Gastrocnemius medialis (tissue), 4 donors: ENCODE data around the gene SLIT2. TPM values are rescaled to one million over a fixed set of nuclear protein-coding genes. Genes with fewer than 3 reads are reported as not detected.

Experiments used
- ATAC-seq, 2 donors: fragments of 150-250 bp; one replicate each; pipeline ENCODE4 v1.9.1; 2016
- DNase-seq, 2 donors: peaks; one replicate each; pipeline ENCODE4 v3.0.0-alpha.2; 2019
- H3K27ac ChIP-seq, 4 donors: fragments of 200-600 bp; sonication (generic); 1 replicate in 1 of 4; 2 replicates in 3 of 4; pipeline ENCODE4 v1.5.1; 2016 to 2018; ENCODE audit warnings: mild to moderate bottlenecking in 2 of 4, moderate library complexity in 1 of 4
- H3K27me3 ChIP-seq, 3 donors: fragments of 200-600 bp; sonication (generic) in 2 of 3; 1 replicate in 1 of 3; 2 replicates in 2 of 3; pipeline versions ENCODE4 v1.5.1 to v1.6.0; 2016 to 2019; ENCODE audit warnings: mild to moderate bottlenecking in 1 of 3, moderate library complexity in 1 of 3
- H3K36me3 ChIP-seq, 2 donors: fragments of 200-600 bp; sonication (generic) in 1 of 2; one replicate each; pipeline ENCODE4 v1.5.1; 2017 to 2018
- H3K4me1 ChIP-seq, 2 donors: fragments of 200-600 bp; sonication (generic) in 1 of 2; one replicate each; pipeline ENCODE4 v1.5.1; 2016 to 2017; ENCODE audit warnings: mild to moderate bottlenecking in 2 of 2
- H3K4me3 ChIP-seq, 4 donors: fragments of 200-600 bp; sonication (generic) in 3 of 4; 1 replicate in 1 of 4; 2 replicates in 3 of 4; pipeline ENCODE4 v1.5.1; 2016 to 2019; ENCODE audit warnings: mild to moderate bottlenecking in 2 of 4
- H3K9me3 ChIP-seq, 3 donors: fragments of 200-600 bp; sonication (generic) in 2 of 3; 1 replicate in 1 of 3; 2 replicates in 2 of 3; pipeline ENCODE4 v1.5.1; 2016 to 2019
- CTCF ChIP-seq, 5 experiments: fragments of 450-650 bp in 3 of 5; fragments of 200-600 bp in 2 of 5; sonication (generic) in 2 of 5; IDR thresholded peaks in 4 of 5; conservative IDR thresholded peaks in 1 of 5; 1 replicate in 4 of 5; 2 replicates in 1 of 5; pipeline ENCODE4 v1.5.1; 2016 to 2019; ENCODE audit warnings: antibody characterized with exemption in 5 of 5, mild to moderate bottlenecking in 3 of 5, moderate library complexity in 3 of 5
- POLR2A ChIP-seq, 2 donors: fragments of 450-650 bp; IDR thresholded peaks; one replicate each; pipeline ENCODE4 v1.6.1; 2017; ENCODE audit warnings: antibody characterized with exemption in 2 of 2, mild to moderate bottlenecking in 2 of 2, moderate library complexity in 2 of 2
- in situ Hi-C, 4 donors: fragments of 200-750 bp; cut with MboI; loops; one replicate each; pipeline versions ENCODE4 v1.15.0 to v1.8.0; 2017; ENCODE audit warnings: low sequenced_read_pairs in 4 of 4
- intact Hi-C: fragments of 100-400 bp; cut with DNase I; formaldehyde crosslinking; loops from one replicate; pipeline ENCODE4 v1.15.1; 2023; ENCODE audit warnings: low total_unique reads
- total RNA-seq, 4 donors: library from RNA; depleted of rRNA; stranded (reverse); fragments of >200 nt; gene quantifications; one replicate each; pipeline versions ENCODE4 v1.1.0 to v1.2.3, GENCODE V29; 2016

Gene SLIT2
- total RNA-seq, 4 donors from 2014 or later = 3.3 to 9.8 (median 4.8) TPM

- Histone ChIP-seq H3K36me3 (no peaks in the 10 kb centered on the region), H3K27me3 (no peaks in the 10 kb centered on the region), H3K27ac (no peak overlapping the region), H3K4me3 (no peak overlapping the region), H3K4me1 (no peaks in the 10 kb centered on the region), H3K9me3 (no peaks in the 10 kb centered on the region)
- no peak for TF ChIP-seq CTCF (IDR thresholded peaks at IDR 0.05 in 4 of 5, conservative IDR thresholded peaks at IDR 0.05 in 1 of 5)
- TF ChIP-seq POLR2A (IDR thresholded peaks at IDR 0.05) = no peak
- in situ Hi-C loops (no loop called here), intact Hi-C loops (no loop called here)
- DNase-seq = no peak
- no peak for ATAC-seq
These were observed 36.4 kb downstream of the SLIT2 start for GRCh38 chr4:20288047-20288650.

GRCh38 chr4:20288846-20289512 is 37.3 kb downstream of the SLIT2 start:
- H3K9me3 ChIP-seq = no peaks in the 10 kb centered on the region
- in situ Hi-C loops = no loop called here
- H3K27ac ChIP-seq = no peak overlapping the region
- H3K36me3 ChIP-seq = no peaks in the 10 kb centered on the region
- TF ChIP-seq POLR2A (IDR thresholded peaks at IDR 0.05) = no peak
- no peak for TF ChIP-seq CTCF (IDR thresholded peaks at IDR 0.05 in 4 of 5, conservative IDR thresholded peaks at IDR 0.05 in 1 of 5)
- DNase-seq (no peak), ATAC-seq (no peak)
- no peaks in the 10 kb centered on the region for H3K4me1 ChIP-seq
- H3K27me3 ChIP-seq = no peaks in the 10 kb centered on the region
- no peak overlapping the region for H3K4me3 ChIP-seq
- intact Hi-C loops = no loop called here

- in situ Hi-C loops = no loop called here
- DNase-seq = no peak
- Histone ChIP-seq H3K4me3 (no peak overlapping the region), H3K36me3 (no peaks in the 10 kb centered on the region), H3K27ac (no peak overlapping the region), H3K9me3 (no peaks in the 10 kb centered on the region), H3K4me1 (no peaks in the 10 kb centered on the region), H3K27me3 (no peaks in the 10 kb centered on the region)
- ATAC-seq = no peak
- TF ChIP-seq POLR2A (IDR thresholded peaks at IDR 0.05) = no peak
- TF ChIP-seq CTCF (IDR thresholded peaks at IDR 0.05 in 4 of 5, conservative IDR thresholded peaks at IDR 0.05 in 1 of 5) = no peak
- intact Hi-C loops = no loop called here
These were observed 38.1 kb downstream of the SLIT2 start for GRCh38 chr4:20289782-20290181.

GRCh38 chr4:20292739-20293138 is 41.0 kb downstream of the SLIT2 start:
- intact Hi-C loops = no loop called here
- Histone ChIP-seq H3K36me3 (no peaks in the 10 kb centered on the region), H3K27me3 (no peaks in the 10 kb centered on the region), H3K27ac (no peak overlapping the region), H3K4me3 (no peak overlapping the region), H3K4me1 (no peaks in the 10 kb centered on the region), H3K9me3 (no peaks in the 10 kb centered on the region)
- DNase-seq (no peak), ATAC-seq (no peak)
- no peak for TF ChIP-seq CTCF (IDR thresholded peaks at IDR 0.05 in 4 of 5, conservative IDR thresholded peaks at IDR 0.05 in 1 of 5)
- TF ChIP-seq POLR2A (IDR thresholded peaks at IDR 0.05) = no peak
- in situ Hi-C loops = no loop called here
